Tibial nerve (tissue), 4 donors: ENCODE data around the gene TNFRSF13B. TPM values are rescaled to one million over a fixed set of nuclear protein-coding genes. Genes with fewer than 3 reads are reported as not detected.

Experiments
- DNase-seq, 2 donors: peaks; one replicate each; pipeline ENCODE4 v3.0.0-alpha.2; 2019; ENCODE audit warnings: low spot score in 2 of 2
- H3K27ac ChIP-seq, 4 donors: fragments of 200-600 bp; sonication (generic) in 3 of 4; one replicate each; pipeline ENCODE4 v1.5.1; 2017 to 2019; ENCODE audit warnings: mild to moderate bottlenecking in 1 of 4
- H3K27me3 ChIP-seq, 2 donors: fragments of 200-600 bp; sonication (generic) in 1 of 2; one replicate each; pipeline versions ENCODE4 v1.5.1 to v1.6.0; 2017 to 2019
- H3K36me3 ChIP-seq, 3 donors: fragments of 200-600 bp; sonication (generic); one replicate each; pipeline ENCODE4 v1.5.1; 2018 to 2019
- H3K4me1 ChIP-seq, 4 donors: fragments of 200-600 bp; sonication (generic) in 3 of 4; one replicate each; pipeline ENCODE4 v1.5.1; 2017 to 2019
- H3K4me3 ChIP-seq, 4 donors: fragments of 200-600 bp; sonication (generic) in 3 of 4; one replicate each; pipeline ENCODE4 v1.5.1; 2017 to 2019; ENCODE audit warnings: mild to moderate bottlenecking in 1 of 4, moderate library complexity in 1 of 4
- H3K9me3 ChIP-seq, 4 donors: fragments of 200-600 bp; sonication (generic) in 3 of 4; one replicate each; pipeline ENCODE4 v1.5.1; 2017 to 2019
- EP300 ChIP-seq, 2 donors: sonication (generic); formaldehyde crosslinking; IDR thresholded peaks; one replicate each; pipeline ENCODE4 v1.6.1; 2017; ENCODE audit warnings: antibody characterized with exemption in 2 of 2, mild to moderate bottlenecking in 1 of 2
- POLR2A ChIP-seq, 2 donors: fragments of 450-650 bp; IDR thresholded peaks; one replicate each; pipeline ENCODE4 v1.6.1; 2017; ENCODE audit warnings: antibody characterized with exemption in 2 of 2, mild to moderate bottlenecking in 2 of 2, moderate library complexity in 2 of 2
- WGBS, 2 donors: methylation state at CpG; one replicate each; pipeline ENCODE4 v1.1.5; 2018; 5-methylcytosine and 5-hydroxymethylcytosine counted together
- total RNA-seq, 4 donors: library from RNA; depleted of rRNA; stranded (reverse); fragments of >200 nt; gene quantifications; one replicate each; pipeline ENCODE4 v1.1.0, GENCODE V29; 2016
- TF ChIP-seq, protein P1 (sequence below), 5 experiments: fragments of 200-600 bp in 3 of 5; fragments of 450-650 bp in 2 of 5; sonication (generic) in 3 of 5; IDR thresholded peaks; one replicate each; pipeline ENCODE4 v1.5.1; 2016 to 2019; ENCODE audit warnings: antibody characterized with exemption in 5 of 5, mild to moderate bottlenecking in 3 of 5, moderate library complexity in 2 of 5

Gene TNFRSF13B
- total RNA-seq, 4 donors from 2014 or later, result not detected

DNA sequence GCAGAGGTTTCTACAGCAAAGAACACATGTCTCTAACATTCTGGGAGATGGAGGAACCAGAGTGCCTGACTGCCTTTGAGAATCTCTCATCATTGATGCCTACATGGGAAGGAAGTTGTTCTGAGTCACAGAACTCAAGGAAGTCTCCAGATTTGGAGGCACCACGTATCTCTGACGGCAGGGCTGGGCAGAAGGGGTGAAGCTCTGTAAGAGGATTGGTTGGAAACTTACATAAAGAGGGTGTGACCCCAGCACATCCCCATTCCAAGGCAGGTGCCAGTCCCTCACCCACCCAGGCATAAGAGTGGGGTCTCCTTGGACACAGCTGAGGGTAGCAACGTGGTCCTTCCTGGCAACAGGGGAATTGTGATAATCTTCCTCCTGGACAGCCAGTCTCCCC lies 17.4 kb downstream of the TNFRSF13B start:
- Histone ChIP-seq H3K4me3 (no peak overlapping the region), H3K27me3 (no peaks in the 10 kb centered on the region), H3K4me1 (no peaks in the 10 kb centered on the region), H3K27ac (no peak overlapping the region), H3K9me3 (peaks cover 0 to 22% (median 1%) of the 10 kb centered on the region in 4 donors), H3K36me3 (no peaks in the 10 kb centered on the region)
- TF ChIP-seq POLR2A (IDR thresholded peaks at IDR 0.05) (no peak), EP300 (IDR thresholded peaks at IDR 0.05) (no peak)
- TF ChIP-seq, protein P1, sequence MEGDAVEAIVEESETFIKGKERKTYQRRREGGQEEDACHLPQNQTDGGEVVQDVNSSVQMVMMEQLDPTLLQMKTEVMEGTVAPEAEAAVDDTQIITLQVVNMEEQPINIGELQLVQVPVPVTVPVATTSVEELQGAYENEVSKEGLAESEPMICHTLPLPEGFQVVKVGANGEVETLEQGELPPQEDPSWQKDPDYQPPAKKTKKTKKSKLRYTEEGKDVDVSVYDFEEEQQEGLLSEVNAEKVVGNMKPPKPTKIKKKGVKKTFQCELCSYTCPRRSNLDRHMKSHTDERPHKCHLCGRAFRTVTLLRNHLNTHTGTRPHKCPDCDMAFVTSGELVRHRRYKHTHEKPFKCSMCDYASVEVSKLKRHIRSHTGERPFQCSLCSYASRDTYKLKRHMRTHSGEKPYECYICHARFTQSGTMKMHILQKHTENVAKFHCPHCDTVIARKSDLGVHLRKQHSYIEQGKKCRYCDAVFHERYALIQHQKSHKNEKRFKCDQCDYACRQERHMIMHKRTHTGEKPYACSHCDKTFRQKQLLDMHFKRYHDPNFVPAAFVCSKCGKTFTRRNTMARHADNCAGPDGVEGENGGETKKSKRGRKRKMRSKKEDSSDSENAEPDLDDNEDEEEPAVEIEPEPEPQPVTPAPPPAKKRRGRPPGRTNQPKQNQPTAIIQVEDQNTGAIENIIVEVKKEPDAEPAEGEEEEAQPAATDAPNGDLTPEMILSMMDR (IDR thresholded peaks at IDR 0.05), result no peak
- DNase-seq, result no peak
- WGBS, 2 donors, result 58 to 67% methylated on average over 3 of the region's 3 CpGs

DNA sequence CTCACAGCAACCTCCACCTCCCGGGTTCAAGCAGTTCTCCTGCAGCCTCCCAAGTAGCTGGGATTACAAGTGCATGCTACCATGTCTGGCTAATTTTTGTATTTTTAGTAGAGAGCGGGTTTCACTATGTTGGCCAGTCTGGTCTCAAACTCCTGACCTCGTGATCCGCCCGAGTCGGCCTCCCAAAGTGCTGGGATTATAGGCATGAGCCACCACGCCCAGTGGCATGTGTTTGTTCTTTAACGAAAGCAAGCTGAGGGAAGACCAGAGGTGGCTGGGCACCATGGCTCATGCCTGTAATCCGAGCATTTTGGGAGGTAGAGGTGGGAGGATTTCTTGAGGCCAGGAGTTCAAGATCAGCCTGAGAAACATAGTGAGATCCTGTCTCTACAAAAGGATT lies 18.1 kb downstream of the TNFRSF13B start:
- 81 to 87% methylated on average over 9 of the region's 9 CpGs for WGBS, 2 donors
- no peak overlapping the region for H3K27ac ChIP-seq
- no peaks in the 10 kb centered on the region for H3K27me3 ChIP-seq
- TF ChIP-seq, protein P1 (IDR thresholded peaks at IDR 0.05), result no peak
- no peak for TF ChIP-seq POLR2A (IDR thresholded peaks at IDR 0.05)
- no peak for TF ChIP-seq EP300 (IDR thresholded peaks at IDR 0.05)
- no peaks in the 10 kb centered on the region for H3K4me1 ChIP-seq
- no peak for DNase-seq
- peaks cover 0 to 29% (median 3%) of the 10 kb centered on the region in 4 donors for H3K9me3 ChIP-seq
- H3K4me3 ChIP-seq, result no peak overlapping the region
- H3K36me3 ChIP-seq, result no peaks in the 10 kb centered on the region

DNA sequence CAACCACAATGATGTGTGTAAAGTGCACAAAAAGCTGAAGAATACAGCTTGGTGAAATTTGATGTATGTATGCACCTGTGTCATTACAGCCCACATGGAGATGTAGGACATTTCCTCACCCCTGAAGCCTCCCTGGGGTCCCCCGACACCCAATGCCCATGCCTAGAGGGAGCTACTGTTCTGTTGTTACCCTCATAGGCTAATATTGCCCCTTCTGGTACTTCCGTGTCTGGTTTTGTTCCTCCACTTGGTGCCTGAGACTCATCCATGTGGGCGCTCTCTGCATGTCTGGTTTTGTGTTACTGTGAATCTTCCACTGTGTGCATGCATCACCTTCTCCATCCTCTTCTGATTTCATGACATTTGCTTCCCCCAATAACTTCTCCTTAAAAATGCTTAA lies 18.6 kb downstream of the TNFRSF13B start:
- no peak for TF ChIP-seq POLR2A (IDR thresholded peaks at IDR 0.05)
- TF ChIP-seq, protein P1 (IDR thresholded peaks at IDR 0.05), result no peak
- WGBS, 2 donors, result 58 to 61% methylated on average over 3 of the region's 3 CpGs
- Histone ChIP-seq H3K4me3 (no peak overlapping the region), H3K9me3 (peaks cover 0 to 34% (median 3%) of the 10 kb centered on the region in 4 donors), H3K27me3 (no peaks in the 10 kb centered on the region), H3K36me3 (no peaks in the 10 kb centered on the region), H3K27ac (no peak overlapping the region), H3K4me1 (no peaks in the 10 kb centered on the region)
- DNase-seq, result no peak

DNA sequence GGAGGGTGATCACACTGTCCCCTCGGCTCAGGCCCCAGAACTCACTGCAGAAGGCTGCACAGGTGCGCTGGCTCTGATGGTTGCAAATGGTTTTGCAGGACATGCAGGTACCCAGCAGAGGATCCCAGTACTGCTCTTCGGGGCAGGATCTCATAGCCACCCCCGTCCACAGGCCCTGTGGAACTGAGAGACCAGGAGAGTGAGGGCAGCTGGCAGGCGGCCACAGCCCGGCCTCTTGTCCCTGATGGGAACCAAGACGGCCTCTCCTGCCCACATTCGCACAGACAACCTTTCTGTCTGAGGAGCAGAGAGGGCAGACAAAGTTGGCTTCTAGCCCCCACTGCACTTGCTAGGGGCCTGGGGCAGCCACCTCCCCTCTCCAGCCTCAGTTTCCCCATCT lies 19.5 kb downstream of the TNFRSF13B start:
- Histone ChIP-seq H3K36me3 (no peaks in the 10 kb centered on the region), H3K4me3 (no peak overlapping the region), H3K27ac (no peak overlapping the region), H3K27me3 (no peaks in the 10 kb centered on the region), H3K9me3 (peaks cover 0 to 42% (median 3%) of the 10 kb centered on the region in 4 donors), H3K4me1 (no peaks in the 10 kb centered on the region)
- 88 to 96% methylated on average over 3 to 6 of the region's 8 CpGs for WGBS, 2 donors
- TF ChIP-seq POLR2A (IDR thresholded peaks at IDR 0.05) (no peak), EP300 (IDR thresholded peaks at IDR 0.05) (no peak)
- TF ChIP-seq, protein P1 (IDR thresholded peaks at IDR 0.05), result no peak
- DNase-seq, result no peak

DNA sequence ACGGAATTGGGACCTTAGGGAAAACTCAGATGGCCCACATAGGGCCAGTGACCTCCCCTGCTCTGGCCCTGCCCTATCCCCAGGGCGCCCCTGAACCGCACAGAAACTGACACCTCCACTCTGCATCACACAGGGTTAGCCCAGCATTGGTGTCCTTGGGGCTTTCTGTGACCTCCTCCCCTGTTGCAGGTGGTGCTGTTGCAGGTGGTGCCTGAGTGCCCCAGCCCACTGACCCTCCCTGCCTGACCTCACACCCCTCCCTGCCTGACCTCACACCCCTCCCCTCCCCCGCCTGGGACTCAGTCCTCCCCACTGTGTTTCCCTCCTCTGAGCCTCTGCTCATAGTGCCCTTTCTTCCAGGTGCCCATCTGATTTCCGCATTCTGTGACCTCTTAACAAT lies 21.4 kb downstream of the TNFRSF13B start:
- Histone ChIP-seq H3K4me3 (no peak overlapping the region), H3K9me3 (peaks cover 0 to 28% (median 3%) of the 10 kb centered on the region in 4 donors), H3K27ac (no peak overlapping the region), H3K36me3 (no peaks in the 10 kb centered on the region), H3K27me3 (no peaks in the 10 kb centered on the region), H3K4me1 (no peaks in the 10 kb centered on the region)
- TF ChIP-seq EP300 (IDR thresholded peaks at IDR 0.05) (no peak), POLR2A (IDR thresholded peaks at IDR 0.05) (no peak)
- TF ChIP-seq, protein P1 (IDR thresholded peaks at IDR 0.05), result no peak
- no peak for DNase-seq
- whole genome bisulfite sequencing, 2 donors, result 73 to 92% methylated on average over 5 of the region's 5 CpGs
